IgD-negative memory B cell (primary cell): ENCODE measurements around the gene CRY2. TPM values are rescaled to one million over a fixed set of nuclear protein-coding genes. Genes with fewer than 3 reads are reported as not detected.

ENCODE experiments used
- H3K27ac Mint-ChIP-seq, 3 donors: one replicate each; pipeline ENCODE4 v1.8.0; 2020 to 2022; ENCODE audit warnings: mild to moderate bottlenecking in 3 of 3, mixed read lengths in 3 of 3, moderate library complexity in 1 of 3
- H3K27me3 Mint-ChIP-seq: one replicate; pipeline ENCODE4 v1.8.0; 2021; ENCODE audit warnings: mixed read lengths
- H3K36me3 Mint-ChIP-seq: one replicate; pipeline ENCODE4 v1.8.0; 2020; ENCODE audit warnings: mild to moderate bottlenecking, mixed read lengths
- H3K4me1 Mint-ChIP-seq, 3 donors: one replicate each; pipeline ENCODE4 v1.8.0; 2020 to 2022; ENCODE audit warnings: mixed read lengths in 3 of 3, mild to moderate bottlenecking in 1 of 3
- H3K4me3 Mint-ChIP-seq, 4 donors: one replicate each; pipeline ENCODE4 v1.8.0; 2020 to 2022; ENCODE audit warnings: mild to moderate bottlenecking in 4 of 4, mixed read lengths in 4 of 4, moderate library complexity in 3 of 4
- H3K9me3 Mint-ChIP-seq, 3 donors: one replicate each; pipeline ENCODE4 v1.8.0; 2020 to 2021; ENCODE audit warnings: mixed read lengths in 3 of 3, mild to moderate bottlenecking in 1 of 3
- polyA plus RNA-seq: library from polyadenylated mRNA; unstranded; fragments of 300-500 nt; fragmentation: Illumina TruSeq; gene quantifications from one replicate; pipeline ENCODE4 v1.2.3, GENCODE V29; 2021

Gene CRY2
- polyA plus RNA-seq, 1 donor from 2014 or later = 39.3 TPM

DNA sequence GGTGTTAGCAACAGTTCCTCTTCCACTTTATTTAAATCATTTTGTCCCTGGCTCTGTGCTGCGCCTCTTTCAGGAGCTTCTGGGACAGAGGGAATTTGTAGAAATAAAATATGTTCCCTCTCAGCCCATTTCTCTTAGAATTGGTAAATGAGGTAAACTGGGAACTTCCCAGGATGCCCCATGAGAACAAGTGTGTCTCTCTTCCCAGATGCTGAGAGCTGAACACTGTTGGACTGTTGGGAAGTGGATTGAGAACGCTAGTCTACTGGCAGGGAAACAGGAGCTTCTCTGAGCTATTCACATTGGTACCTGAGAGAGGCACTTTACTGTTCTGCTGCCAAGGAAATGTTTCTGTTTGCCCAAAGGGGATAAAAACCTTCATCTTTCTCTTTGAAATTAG, 4.0 kb downstream of the CRY2 start:
- Mint-ChIP-seq H3K4me1 (peaks cover 23 to 48% (median 26%) of the 10 kb centered on the region in 3 donors), H3K36me3 (peaks cover 1% of the 10 kb centered on the region), H3K4me3 (peak overlapping the region in 3 of 4 donors; percentile 5 to 71 (median 43)), H3K9me3 (no peaks in the 10 kb centered on the region), H3K27me3 (no peaks in the 10 kb centered on the region), H3K27ac (peak overlapping the region in 1 of 3 donors; percentile 40)

DNA sequence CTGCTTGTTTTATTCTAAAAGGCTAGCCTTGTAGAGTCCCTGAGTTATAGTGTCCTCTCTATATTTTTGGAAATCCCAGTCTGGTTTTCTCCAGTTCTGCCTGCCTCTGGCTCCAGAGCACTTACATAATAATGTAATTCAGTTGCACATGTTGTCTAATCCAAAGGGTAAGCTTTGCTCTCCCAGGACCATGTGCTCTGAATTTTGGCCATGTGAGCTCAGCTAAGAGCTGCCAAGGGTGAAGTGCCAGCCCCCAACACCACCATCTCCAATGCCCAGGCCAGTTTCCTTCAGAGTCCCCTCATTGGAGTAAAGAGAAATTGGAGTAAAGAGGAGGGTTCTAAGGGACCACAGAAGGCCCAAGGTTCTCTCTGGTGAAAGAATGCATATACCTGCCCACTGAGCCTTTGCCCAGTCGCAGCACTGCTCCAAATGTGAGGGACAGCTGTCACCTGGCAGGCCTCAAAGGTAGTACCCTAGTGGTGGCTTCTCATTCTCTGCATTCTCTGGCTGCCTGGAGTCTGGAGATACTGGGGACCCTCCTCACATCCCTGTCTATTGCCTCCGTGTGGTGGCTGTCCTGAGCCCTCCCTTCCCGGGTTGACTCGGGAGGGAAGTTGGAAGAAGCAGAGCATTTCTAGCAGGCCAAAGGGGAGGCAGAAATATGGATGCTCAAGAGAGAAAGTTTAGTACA, 4.9 kb downstream of the CRY2 start:
- Mint-ChIP-seq H3K9me3 (no peaks in the 10 kb centered on the region), H3K4me1 (peaks cover 17 to 41% (median 21%) of the 10 kb centered on the region in 3 donors), H3K4me3 (peak overlapping the region in 2 of 4 donors; percentile 8 to 19), H3K27me3 (no peaks in the 10 kb centered on the region), H3K36me3 (peaks cover 1% of the 10 kb centered on the region), H3K27ac (peak overlapping the region in 1 of 3 donors; percentile 19)

DNA sequence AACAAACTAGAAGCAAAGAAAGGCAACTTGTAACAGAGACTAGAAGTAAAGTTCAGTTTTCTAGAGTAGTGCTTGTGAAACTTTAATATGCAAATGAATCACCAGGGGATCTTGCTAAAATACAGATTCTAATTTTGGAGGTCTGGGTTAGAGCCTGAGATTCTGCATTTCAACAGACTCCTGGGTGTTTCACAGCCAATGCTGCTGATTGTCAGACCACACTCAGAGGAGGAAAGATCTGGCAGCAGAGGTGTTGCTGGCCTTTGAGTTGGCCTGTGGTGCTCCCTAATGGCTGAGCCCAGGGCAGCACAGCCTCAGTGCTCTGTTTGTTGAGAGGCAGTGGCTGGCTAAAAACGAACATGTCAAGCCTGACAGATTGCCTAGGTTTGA, 5.4 kb downstream of the CRY2 start:
- no peaks in the 10 kb centered on the region for H3K27me3 Mint-ChIP-seq
- peak overlapping the region in 1 of 3 donors; percentile 19 for H3K27ac Mint-ChIP-seq
- H3K4me1 Mint-ChIP-seq = peaks cover 17 to 41% (median 21%) of the 10 kb centered on the region in 3 donors
- no peaks in the 10 kb centered on the region for H3K9me3 Mint-ChIP-seq
- peaks cover 1% of the 10 kb centered on the region for H3K36me3 Mint-ChIP-seq
- peak overlapping the region in 2 of 4 donors; percentile 5 to 8 for H3K4me3 Mint-ChIP-seq

DNA sequence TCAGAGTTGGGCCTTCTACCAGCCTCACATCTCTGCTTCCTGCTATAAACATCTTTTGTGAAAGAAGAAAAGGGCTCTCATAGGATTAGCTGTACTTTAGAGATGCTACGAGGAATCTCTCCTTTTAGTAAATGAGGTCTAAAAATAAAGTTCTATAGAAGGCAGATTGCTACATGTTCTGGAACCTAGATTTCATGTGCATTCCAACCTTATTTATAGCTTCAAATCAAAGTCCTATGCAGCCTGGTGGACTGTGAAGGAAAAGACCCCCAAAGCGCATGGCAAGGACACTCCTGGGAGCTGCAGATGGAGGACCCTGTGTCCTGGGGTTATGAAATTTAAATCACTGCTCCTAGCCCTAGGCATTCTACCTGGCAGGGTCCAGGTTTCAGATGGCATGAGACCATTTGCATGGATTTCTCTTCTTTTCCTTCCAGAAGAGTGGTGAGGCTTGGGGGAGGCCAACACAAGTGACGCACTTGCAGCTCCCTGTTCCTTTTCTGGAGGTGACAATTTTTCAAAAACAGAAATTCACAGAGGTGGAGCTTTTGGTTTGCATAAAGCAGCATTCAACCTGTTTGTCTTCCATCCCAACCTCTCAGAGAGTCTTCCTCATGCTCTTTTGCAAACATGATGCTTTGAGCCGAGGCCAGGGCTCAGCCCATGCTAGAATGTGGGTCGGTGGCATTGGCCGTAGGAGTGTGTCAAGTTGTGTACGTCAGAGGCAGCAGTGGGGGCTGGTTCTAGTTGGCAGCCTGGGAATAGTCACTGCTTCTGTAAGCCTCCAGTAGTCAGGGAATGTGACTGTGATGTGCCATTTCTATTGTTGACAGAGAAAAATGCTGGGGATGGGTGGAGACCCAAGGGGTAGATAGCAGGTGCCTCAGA, 6.3 kb downstream of the CRY2 start:
- no peaks in the 10 kb centered on the region for H3K9me3 Mint-ChIP-seq
- peaks cover 1% of the 10 kb centered on the region for H3K36me3 Mint-ChIP-seq
- H3K27me3 Mint-ChIP-seq = no peaks in the 10 kb centered on the region
- H3K4me3 Mint-ChIP-seq = peak overlapping the region in 2 of 4 donors; percentile 32
- H3K4me1 Mint-ChIP-seq = peaks cover 17 to 37% (median 21%) of the 10 kb centered on the region in 3 donors
- H3K27ac Mint-ChIP-seq = peak overlapping the region in 1 of 3 donors; percentile 62

DNA sequence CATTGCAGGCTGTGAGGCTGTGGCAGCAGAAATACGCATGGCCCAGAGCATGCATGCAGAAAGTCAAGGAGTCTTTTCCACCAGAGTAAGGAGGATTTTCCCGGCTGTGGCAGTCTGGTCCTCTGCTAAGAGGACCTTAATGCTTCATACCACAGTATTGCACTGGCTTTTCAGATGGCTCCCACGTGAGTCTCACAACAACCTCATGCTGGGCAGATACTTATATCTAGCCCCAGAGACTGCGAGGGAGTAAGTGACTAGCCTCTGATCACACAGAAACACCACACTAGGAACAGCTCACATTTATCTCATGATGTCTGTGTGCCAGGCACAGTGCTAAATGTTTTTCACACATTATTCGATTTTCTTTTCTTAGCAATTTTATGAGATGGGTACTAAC, 8.0 kb downstream of the CRY2 start:
- Mint-ChIP-seq H3K4me3 (no peak overlapping the region), H3K36me3 (no peaks in the 10 kb centered on the region), H3K27ac (no peak overlapping the region), H3K4me1 (peaks cover 9 to 26% (median 17%) of the 10 kb centered on the region in 3 donors), H3K9me3 (no peaks in the 10 kb centered on the region), H3K27me3 (no peaks in the 10 kb centered on the region)

DNA sequence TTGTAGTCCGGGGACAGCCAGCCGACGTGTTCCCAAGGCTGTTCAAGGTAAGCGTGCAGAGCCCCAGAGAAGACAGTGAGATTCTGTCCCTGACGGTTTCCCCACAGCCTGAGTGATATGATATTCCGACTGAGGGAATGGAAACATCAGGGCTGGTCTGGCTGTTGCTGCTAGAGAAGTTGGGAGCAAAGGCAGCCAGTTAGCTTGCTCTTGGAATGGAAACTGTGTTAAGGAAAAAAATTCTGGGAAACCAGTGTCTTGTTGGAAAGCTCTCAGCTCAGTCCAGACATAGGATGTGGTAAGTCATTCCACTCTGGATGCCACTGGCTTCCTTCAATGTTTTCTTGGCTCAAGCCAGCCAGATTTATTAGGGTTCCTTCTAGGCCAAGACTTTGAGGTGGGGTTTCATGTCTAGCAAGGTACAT, 8.8 kb downstream of the CRY2 start:
- Mint-ChIP-seq H3K27ac (no peak overlapping the region), H3K4me1 (peaks cover 9 to 20% (median 13%) of the 10 kb centered on the region in 3 donors), H3K36me3 (peaks cover 1% of the 10 kb centered on the region), H3K9me3 (no peaks in the 10 kb centered on the region), H3K4me3 (no peak overlapping the region), H3K27me3 (no peaks in the 10 kb centered on the region)

DNA sequence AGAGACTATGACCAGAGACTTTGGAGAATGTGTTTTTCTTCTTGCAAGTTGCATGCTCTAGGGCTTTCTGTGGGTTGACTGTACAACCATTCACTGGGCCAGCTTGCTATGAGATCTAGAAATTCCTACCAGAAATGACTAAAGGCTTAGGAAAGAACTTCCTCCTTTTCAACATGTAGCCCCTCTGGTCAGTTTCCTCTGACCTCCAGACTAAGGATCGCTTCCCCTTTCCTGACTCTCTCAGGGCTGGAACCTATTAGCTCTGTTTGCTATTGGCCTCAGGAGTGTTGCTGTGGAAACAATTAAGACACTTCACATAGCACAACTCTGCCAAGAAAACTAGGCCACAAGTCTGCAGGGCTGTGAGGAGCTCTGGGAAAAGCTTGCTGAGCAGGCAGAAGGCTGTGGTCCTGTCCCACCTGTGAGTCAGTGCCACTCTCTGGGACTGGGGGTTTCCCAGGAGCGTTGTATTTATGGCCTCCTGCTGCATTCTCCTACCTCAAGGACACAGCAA, 10.7 kb downstream of the CRY2 start:
- Mint-ChIP-seq H3K36me3 (peaks cover 4% of the 10 kb centered on the region), H3K4me3 (no peak overlapping the region), H3K9me3 (no peaks in the 10 kb centered on the region), H3K27ac (no peak overlapping the region), H3K27me3 (no peaks in the 10 kb centered on the region), H3K4me1 (peaks cover 2 to 5% (median 3%) of the 10 kb centered on the region in 3 donors)

DNA sequence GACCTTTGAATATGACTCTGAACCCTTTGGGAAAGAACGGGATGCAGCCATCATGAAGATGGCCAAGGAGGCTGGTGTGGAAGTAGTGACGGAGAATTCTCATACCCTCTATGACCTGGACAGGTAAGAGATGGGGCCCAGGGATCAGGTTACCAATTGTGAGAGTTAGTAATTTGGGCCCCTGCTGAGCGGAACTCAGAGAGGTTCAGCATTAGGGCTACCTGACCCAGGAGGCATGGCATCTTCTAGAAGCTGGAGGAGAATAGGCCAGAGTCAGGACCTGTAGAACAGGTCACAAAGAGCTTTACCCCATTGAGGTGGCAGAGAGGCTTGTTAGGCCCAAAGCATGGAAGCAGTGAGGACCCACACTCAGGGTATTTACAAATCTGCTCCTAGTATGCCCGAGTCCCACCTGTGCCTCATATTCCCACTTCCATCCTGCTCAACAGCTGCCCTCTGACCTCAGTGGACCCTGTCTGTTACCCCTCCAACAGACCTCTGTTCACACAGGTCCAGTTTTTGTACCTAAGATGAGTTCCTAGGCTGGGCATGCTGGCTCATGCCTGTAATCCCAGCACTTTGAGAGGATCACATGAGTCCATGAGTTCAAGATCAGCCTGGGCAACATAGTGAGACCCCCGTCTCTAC, 11.6 kb downstream of the CRY2 start:
- Mint-ChIP-seq H3K27ac (peak overlapping the region in 1 of 3 donors; percentile 59), H3K27me3 (no peaks in the 10 kb centered on the region), H3K9me3 (no peaks in the 10 kb centered on the region), H3K36me3 (peaks cover 4% of the 10 kb centered on the region), H3K4me1 (peaks cover 0 to 2% (median under 1%) of the 10 kb centered on the region in 3 donors), H3K4me3 (no peak overlapping the region)

DNA sequence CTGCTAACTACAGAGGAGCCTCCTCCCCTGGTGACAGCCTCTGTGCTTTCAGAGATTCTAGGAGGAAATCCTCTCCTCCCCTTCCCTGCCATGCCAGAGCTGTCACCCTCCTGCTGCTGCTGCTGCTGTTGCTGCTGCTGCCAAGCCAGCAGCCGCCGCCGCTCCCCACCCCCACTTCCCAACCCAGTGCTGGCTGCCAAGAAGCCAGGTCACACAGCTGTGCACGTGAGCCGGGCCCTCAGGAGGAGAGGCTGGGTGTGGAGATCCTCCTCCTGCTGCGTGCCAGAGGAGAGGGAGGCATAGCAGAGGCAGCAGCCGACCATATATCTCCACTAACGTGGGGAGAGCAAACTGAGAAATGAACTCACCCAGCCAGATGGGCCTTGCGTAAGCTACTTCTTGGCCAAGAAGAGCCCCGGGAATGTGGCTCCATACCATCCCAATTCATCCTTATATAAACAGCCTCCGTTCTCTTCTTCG, 12.4 kb downstream of the CRY2 start:
- Mint-ChIP-seq H3K4me1 (no peaks in the 10 kb centered on the region), H3K9me3 (no peaks in the 10 kb centered on the region), H3K27ac (no peak overlapping the region), H3K4me3 (no peak overlapping the region), H3K27me3 (no peaks in the 10 kb centered on the region), H3K36me3 (peaks cover 4% of the 10 kb centered on the region)

DNA sequence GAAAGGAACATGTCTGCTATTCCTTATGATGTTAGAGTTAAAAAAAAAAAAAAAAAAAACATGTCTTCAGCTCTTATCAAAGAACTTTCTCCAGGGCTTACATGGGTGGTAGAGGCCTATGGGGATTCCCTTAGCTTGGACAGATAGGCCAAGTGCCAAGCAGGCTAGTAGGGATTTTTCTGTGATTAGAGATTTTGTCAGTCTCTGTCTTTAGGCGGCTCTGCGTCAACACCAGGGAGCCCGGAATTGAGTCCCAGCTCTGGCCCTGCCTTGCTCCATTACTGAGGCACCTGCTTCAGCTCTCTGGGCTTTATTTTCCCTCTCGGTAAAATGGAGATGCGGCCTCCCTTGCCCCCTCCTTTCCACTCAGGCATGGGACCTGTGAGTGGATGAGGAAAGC, 13.1 kb downstream of the CRY2 start:
- Mint-ChIP-seq H3K9me3 (no peaks in the 10 kb centered on the region), H3K27me3 (no peaks in the 10 kb centered on the region), H3K36me3 (peaks cover 4% of the 10 kb centered on the region), H3K4me1 (no peaks in the 10 kb centered on the region), H3K27ac (no peak overlapping the region), H3K4me3 (no peak overlapping the region)

DNA sequence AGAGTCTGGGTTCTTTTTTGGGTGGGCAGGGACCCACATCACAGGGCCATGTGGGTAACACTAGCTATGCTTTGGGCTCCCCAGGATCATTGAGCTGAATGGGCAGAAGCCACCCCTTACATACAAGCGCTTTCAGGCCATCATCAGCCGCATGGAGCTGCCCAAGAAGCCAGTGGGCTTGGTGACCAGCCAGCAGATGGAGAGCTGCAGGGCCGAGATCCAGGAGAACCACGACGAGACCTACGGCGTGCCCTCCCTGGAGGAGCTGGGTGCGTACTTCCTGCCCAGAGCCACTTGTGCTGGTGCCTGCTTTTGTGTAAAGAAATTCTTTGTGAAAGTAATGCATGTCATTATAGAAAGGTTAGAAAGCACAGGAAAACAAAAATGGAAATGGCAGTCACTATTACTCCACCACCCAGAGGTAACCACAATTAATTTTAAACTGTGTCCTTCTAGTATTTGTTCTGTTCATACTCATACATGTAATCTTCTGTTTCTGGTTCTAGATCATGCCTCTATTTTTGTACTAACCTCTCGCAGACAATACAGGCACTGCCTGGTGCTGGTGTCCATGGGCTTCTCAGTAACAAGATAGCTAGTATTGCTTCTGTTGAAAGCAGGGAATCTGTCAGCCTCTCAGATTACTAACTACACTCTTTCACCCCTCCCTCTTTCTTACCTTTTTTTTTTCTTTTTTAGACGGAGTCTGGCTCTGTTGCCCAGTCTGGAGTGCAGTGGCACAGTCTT, 13.7 kb downstream of the CRY2 start:
- Mint-ChIP-seq H3K27ac (no peak overlapping the region), H3K36me3 (peaks cover 4% of the 10 kb centered on the region), H3K4me3 (no peak overlapping the region), H3K4me1 (no peaks in the 10 kb centered on the region), H3K9me3 (no peaks in the 10 kb centered on the region), H3K27me3 (no peaks in the 10 kb centered on the region)

DNA sequence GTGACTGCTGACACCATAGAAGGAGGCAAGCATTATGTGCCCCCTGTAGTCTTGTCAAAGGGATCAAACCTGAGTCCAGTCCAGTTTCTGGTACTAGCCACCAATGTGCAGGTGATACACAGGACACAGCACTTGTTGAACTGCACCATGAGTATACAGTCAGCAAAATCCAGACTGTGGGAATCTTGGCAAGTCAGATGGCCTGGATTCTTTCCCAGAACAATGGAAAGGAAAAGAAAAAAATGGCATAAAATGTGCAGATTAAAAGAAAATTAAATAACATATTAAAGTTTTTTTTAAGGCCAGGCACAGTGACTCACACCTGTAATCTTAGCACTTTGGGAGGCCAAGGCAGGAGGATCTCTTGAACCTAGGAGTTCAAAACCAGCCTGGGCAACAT, 16.8 kb downstream of the CRY2 start:
- Mint-ChIP-seq H3K27me3 (no peaks in the 10 kb centered on the region), H3K4me3 (no peak overlapping the region), H3K4me1 (no peaks in the 10 kb centered on the region), H3K27ac (no peak overlapping the region), H3K36me3 (peaks cover 8% of the 10 kb centered on the region), H3K9me3 (no peaks in the 10 kb centered on the region)

DNA sequence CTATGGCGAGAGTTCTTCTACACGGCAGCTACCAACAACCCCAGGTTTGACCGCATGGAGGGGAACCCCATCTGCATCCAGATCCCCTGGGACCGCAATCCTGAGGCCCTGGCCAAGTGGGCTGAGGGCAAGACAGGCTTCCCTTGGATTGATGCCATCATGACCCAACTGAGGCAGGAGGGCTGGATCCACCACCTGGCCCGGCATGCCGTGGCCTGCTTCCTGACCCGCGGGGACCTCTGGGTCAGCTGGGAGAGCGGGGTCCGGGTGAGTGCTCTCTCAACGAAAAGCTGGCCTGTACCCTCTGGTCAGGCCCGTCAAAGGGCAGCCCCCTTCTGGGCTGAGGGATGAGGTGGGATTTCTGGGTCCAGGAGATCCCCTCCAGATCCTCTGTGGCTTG, 22.3 kb downstream of the CRY2 start:
- H3K27ac Mint-ChIP-seq = no peak overlapping the region
- peaks cover 8% of the 10 kb centered on the region for H3K36me3 Mint-ChIP-seq
- peak overlapping the region in 1 of 4 donors; percentile 60 for H3K4me3 Mint-ChIP-seq
- H3K9me3 Mint-ChIP-seq = no peaks in the 10 kb centered on the region
- H3K4me1 Mint-ChIP-seq = no peaks in the 10 kb centered on the region
- H3K27me3 Mint-ChIP-seq = no peaks in the 10 kb centered on the region

DNA sequence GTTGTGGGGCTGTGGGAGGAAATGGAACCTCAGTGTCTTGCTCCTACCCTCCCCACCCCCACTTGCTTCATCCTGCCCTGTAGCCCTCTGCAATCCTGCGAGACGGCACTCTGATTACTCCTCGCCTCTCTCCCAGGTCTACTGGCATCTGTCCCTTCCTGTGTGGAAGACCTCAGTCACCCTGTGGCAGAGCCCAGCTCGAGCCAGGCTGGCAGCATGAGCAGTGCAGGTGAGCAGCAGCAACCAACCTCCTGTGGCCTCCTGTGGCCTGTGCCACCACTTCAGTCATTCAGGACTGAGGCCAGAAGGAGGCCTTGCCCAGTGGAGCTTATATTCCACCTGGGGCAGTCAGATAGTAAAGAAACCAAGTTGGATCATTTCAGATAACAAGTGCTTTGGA, 23.4 kb downstream of the CRY2 start:
- Mint-ChIP-seq H3K36me3 (peaks cover 8% of the 10 kb centered on the region), H3K4me1 (no peaks in the 10 kb centered on the region), H3K27ac (no peak overlapping the region)

More for the DNA sequence above, 23.4 kb downstream of the CRY2 start:
- Mint-ChIP-seq H3K9me3 (no peaks in the 10 kb centered on the region), H3K4me3 (no peak overlapping the region), H3K27me3 (no peaks in the 10 kb centered on the region)
